Measurements from ENCODE around the gene ADGRG4. TPM values are rescaled to one million over a fixed set of nuclear protein-coding genes. Genes with fewer than 3 reads are reported as not detected.

ADGRG4 gene, protein sequence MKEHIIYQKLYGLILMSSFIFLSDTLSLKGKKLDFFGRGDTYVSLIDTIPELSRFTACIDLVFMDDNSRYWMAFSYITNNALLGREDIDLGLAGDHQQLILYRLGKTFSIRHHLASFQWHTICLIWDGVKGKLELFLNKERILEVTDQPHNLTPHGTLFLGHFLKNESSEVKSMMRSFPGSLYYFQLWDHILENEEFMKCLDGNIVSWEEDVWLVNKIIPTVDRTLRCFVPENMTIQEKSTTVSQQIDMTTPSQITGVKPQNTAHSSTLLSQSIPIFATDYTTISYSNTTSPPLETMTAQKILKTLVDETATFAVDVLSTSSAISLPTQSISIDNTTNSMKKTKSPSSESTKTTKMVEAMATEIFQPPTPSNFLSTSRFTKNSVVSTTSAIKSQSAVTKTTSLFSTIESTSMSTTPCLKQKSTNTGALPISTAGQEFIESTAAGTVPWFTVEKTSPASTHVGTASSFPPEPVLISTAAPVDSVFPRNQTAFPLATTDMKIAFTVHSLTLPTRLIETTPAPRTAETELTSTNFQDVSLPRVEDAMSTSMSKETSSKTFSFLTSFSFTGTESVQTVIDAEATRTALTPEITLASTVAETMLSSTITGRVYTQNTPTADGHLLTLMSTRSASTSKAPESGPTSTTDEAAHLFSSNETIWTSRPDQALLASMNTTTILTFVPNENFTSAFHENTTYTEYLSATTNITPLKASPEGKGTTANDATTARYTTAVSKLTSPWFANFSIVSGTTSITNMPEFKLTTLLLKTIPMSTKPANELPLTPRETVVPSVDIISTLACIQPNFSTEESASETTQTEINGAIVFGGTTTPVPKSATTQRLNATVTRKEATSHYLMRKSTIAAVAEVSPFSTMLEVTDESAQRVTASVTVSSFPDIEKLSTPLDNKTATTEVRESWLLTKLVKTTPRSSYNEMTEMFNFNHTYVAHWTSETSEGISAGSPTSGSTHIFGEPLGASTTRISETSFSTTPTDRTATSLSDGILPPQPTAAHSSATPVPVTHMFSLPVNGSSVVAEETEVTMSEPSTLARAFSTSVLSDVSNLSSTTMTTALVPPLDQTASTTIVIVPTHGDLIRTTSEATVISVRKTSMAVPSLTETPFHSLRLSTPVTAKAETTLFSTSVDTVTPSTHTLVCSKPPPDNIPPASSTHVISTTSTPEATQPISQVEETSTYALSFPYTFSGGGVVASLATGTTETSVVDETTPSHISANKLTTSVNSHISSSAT (N-terminal part only)
- not detected in 2 replicates for total RNA-seq

GRCh38 chrX:136300721-136301120, at the start of gene ADGRG4:
ADGRG4 (plus strand) TSS chrX:136300963; CDS start chrX:136308778, 7,815 bp downstream.

GRCh38 chrX:136251041-136251991, 49.4 kb upstream of the ADGRG4 start, which contains the start of gene MAP7D3:
MAP7D3 (minus strand) TSS chrX:136251400; CDS start chrX:136251358, 42 bp downstream.

Other genes starting within 250 kb of the ADGRG4 start
- gene FHL1, start 153.4 kb upstream of the ADGRG4 start, total RNA-seq, result 48.3 and 114 TPM in 2 replicates
- 11.8 and 23.0 TPM in 2 replicates for gene MAP7D3, start 49.6 kb upstream of the ADGRG4 start, total RNA-seq
- gene BRS3, start 187.0 kb downstream of the ADGRG4 start, total RNA-seq, result not detected in 2 replicates
- 30.7 and 45.4 TPM in 2 replicates for gene HTATSF1, start 196.6 kb downstream of the ADGRG4 start, total RNA-seq
- gene VGLL1, start 231.3 kb downstream of the ADGRG4 start, total RNA-seq, result not detected in 2 replicates

All from regular cardiac myocyte (primary cell).